ENCODE measurements around the gene PRSS50.

- no peak for TF ChIP-seq ZFP30 (CRISPR knock-in tag; IDR thresholded peaks at IDR 0.05)
- TF ChIP-seq ARNTL (CRISPR knock-in tag; IDR thresholded peaks at IDR 0.05; ENCODE audit: borderline replicate concordance, low read depth) = no peak
- no peak for TF ChIP-seq CREB5 (CRISPR knock-in tag; IDR thresholded peaks at IDR 0.05; ENCODE audit: low read depth)
- no peak for TF ChIP-seq TSHZ2 (CRISPR knock-in tag; IDR thresholded peaks at IDR 0.05)
- TF ChIP-seq TCF4 (CRISPR knock-in tag; IDR thresholded peaks at IDR 0.05; ENCODE audit: borderline replicate concordance) = no peak
- TF ChIP-seq ZC3H10 (CRISPR knock-in tag; IDR thresholded peaks at IDR 0.05) = no peak
These were observed 29.0 kb upstream of the PRSS50 start for GRCh38 chr3:46746711-46747110.
